Natural killer cell (primary cell): Measurements from ENCODE around the gene TFCP2L1. TPM values are rescaled to one million over a fixed set of nuclear protein-coding genes. Genes with fewer than 3 reads are reported as not detected.
"Not testable (repeated sequence)": the region's sequence is repeated elsewhere in the genome, so short reads cannot be mapped to it uniquely, and the experiment has no call there.

ENCODE experiments used
- ATAC-seq, 3 donors: fragments of 150-1000 bp in 2 of 3; fragments of 200-7000 bp in 1 of 3; cut with Tn5 transposase; 1 replicate in 1 of 3; 2 replicates in 2 of 3; pipeline ENCODE4 v1.10.0; 2021; ENCODE audit warnings: mild to moderate bottlenecking in 2 of 3, moderate library complexity in 2 of 3
- DNase-seq, 2 donors: peaks; one replicate each; pipeline versions ENCODE4 v3.0.0 to v3.0.0-alpha.2; 2013 to 2021; ENCODE audit warnings: mixed read lengths in 1 of 2
- H3K27ac ChIP-seq: one replicate; pipeline ENCODE4 v1.5.1; 2013; ENCODE audit warnings: mild to moderate bottlenecking, low read length
- H3K27me3 ChIP-seq: one replicate; pipeline ENCODE4 v1.6.1; 2013; ENCODE audit warnings: low read length; ENCODE audit not compliant: control insufficient read depth, insufficient read depth
- H3K36me3 ChIP-seq: one replicate; pipeline ENCODE4 v1.6.1; 2013; ENCODE audit warnings: low read length; ENCODE audit not compliant: control insufficient read depth, insufficient read depth
- H3K4me1 ChIP-seq: one replicate; pipeline ENCODE4 v1.6.1; 2013; ENCODE audit warnings: low read length; ENCODE audit not compliant: control insufficient read depth, insufficient read depth
- H3K4me3 ChIP-seq: one replicate; pipeline ENCODE4 v1.5.1; 2013; ENCODE audit warnings: low read length
- H3K9me3 ChIP-seq: one replicate; pipeline ENCODE4 v1.6.1; 2013; ENCODE audit warnings: low read length; ENCODE audit not compliant: control insufficient read depth, insufficient read depth
- H3K27ac Mint-ChIP-seq, 2 donors: one replicate each; pipeline ENCODE4 v1.8.0; 2022; ENCODE audit warnings: mild to moderate bottlenecking in 2 of 2, mixed read lengths in 2 of 2, moderate library complexity in 1 of 2
- H3K27me3 Mint-ChIP-seq, 2 donors: one replicate each; pipeline ENCODE4 v1.8.0; 2022; ENCODE audit warnings: low read depth in 2 of 2, mixed read lengths in 2 of 2
- H3K36me3 Mint-ChIP-seq: one replicate; pipeline ENCODE4 v1.8.0; 2022; ENCODE audit warnings: mixed read lengths
- H3K4me1 Mint-ChIP-seq, 2 donors: one replicate each; pipeline ENCODE4 v1.8.0; 2022; ENCODE audit warnings: mixed read lengths in 2 of 2
- H3K4me3 Mint-ChIP-seq: one replicate; pipeline ENCODE4 v1.8.0; 2022; ENCODE audit warnings: mild to moderate bottlenecking, moderate library complexity, mixed read lengths
- H3K9me3 Mint-ChIP-seq, 2 donors: one replicate each; pipeline ENCODE4 v1.8.0; 2022; ENCODE audit warnings: mixed read lengths in 2 of 2
- CTCF ChIP-seq: fragments of 200-600 bp; IDR thresholded peaks from one replicate; pipeline ENCODE4 v1.8.0; 2022; ENCODE audit warnings: antibody characterized with exemption
- WGBS: methylation state at CpG from one replicate; pipeline ENCODE4 v1.1.7; 2013; ENCODE audit warnings: missing lambda C conversion rate; ENCODE audit not compliant: insufficient coverage; 5-methylcytosine and 5-hydroxymethylcytosine counted together
- intact Hi-C: fragments of 100-400 bp; cut with micrococcal nuclease; formaldehyde crosslinking; loops from one replicate; pipeline ENCODE4 v1.14.2; 2022
- total RNA-seq, 4 donors: library from RNA; stranded (reverse); fragments of 120-200 nt in 1 of 4; gene quantifications; one replicate each; pipeline versions ENCODE4 v1.2.3 to v1.2.4, GENCODE V29; 2013 to 2022

Gene TFCP2L1
- total RNA-seq, 3 donors from 2014 or later (not counting 1 experiment from before 2014, with no cell fraction given), result 0.72 to 1.8 (median 0.85) TPM

DNA sequence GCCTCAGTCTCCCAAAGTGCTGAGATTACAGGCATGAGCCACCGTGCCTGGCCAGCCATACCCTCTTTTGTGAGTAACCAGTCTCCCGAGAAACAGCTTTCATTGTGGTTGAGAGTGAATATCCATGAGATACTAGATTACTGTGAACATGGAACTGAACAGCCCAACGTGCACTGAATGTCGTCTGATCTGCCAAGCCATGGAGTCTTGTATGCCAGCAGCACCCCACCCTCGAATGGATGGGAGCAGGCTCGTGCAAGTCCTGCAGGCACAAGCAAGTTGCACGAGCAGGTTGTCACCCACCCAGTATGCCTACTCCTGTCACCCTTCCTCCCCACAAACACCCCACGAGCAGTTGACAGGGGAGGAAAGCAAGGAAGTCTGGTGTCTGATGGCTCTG lies 36.5 kb upstream of the TFCP2L1 start:
- H3K27ac Mint-ChIP-seq, result no peak overlapping the region
- WGBS, result 84% methylated on average over 8 of the region's 8 CpGs
- H3K27me3 Mint-ChIP-seq, result peaks cover 0 to 2% of the 10 kb centered on the region in 2 donors
- peaks cover 0 to 4% of the 10 kb centered on the region in 2 donors for H3K4me1 Mint-ChIP-seq
- no peaks in the 10 kb centered on the region for H3K36me3 ChIP-seq
- H3K4me3 Mint-ChIP-seq, result no peak overlapping the region
- no peaks in the 10 kb centered on the region for H3K9me3 ChIP-seq
- TF ChIP-seq CTCF, result no peak
- DNase-seq (no peak), ATAC-seq (no peak)
- no peaks in the 10 kb centered on the region for H3K9me3 Mint-ChIP-seq
- H3K27ac ChIP-seq, result no peak overlapping the region
- H3K4me3 ChIP-seq, result no peak overlapping the region
- H3K36me3 Mint-ChIP-seq, result no peaks in the 10 kb centered on the region
- H3K27me3 ChIP-seq, result no peaks in the 10 kb centered on the region
- intact Hi-C loops, result no loop called here
- no peaks in the 10 kb centered on the region for H3K4me1 ChIP-seq

DNA sequence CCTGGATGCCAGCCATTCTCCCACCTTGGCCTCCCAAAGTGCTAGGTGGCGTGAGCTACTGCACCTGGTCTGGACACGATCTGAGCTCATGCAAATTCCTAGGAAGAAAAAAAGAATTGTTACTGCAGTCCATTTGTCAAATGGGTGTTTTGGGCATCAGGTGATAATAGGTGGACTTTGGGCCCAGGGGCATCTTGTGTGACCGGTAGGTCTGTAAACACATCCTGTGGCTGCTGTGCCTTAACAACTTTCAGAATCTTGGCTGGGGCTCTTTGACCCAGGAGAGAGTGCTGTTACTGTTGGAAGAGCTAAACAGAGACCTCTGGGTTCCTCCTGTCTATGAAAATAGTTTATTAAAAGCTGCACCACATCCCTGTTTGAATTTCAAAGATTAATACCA lies 34.9 kb upstream of the TFCP2L1 start:
- no peak for DNase-seq
- H3K27ac Mint-ChIP-seq, result no peak overlapping the region
- Histone ChIP-seq H3K4me1 (no peaks in the 10 kb centered on the region), H3K9me3 (no peaks in the 10 kb centered on the region), H3K27ac (no peak overlapping the region), H3K4me3 (no peak overlapping the region), H3K27me3 (no peaks in the 10 kb centered on the region), H3K36me3 (no peaks in the 10 kb centered on the region)
- ATAC-seq, result no peak
- no peaks in the 10 kb centered on the region for H3K4me1 Mint-ChIP-seq
- H3K4me3 Mint-ChIP-seq, result no peak overlapping the region
- intact Hi-C loops, result no loop called here
- H3K36me3 Mint-ChIP-seq, result no peaks in the 10 kb centered on the region
- H3K27me3 Mint-ChIP-seq, result peaks cover 0 to 2% of the 10 kb centered on the region in 2 donors
- WGBS, result 84% methylated on average over 3 of the region's 3 CpGs
- TF ChIP-seq CTCF, result no peak
- no peaks in the 10 kb centered on the region for H3K9me3 Mint-ChIP-seq

GRCh38 chr2:121316986-121317385 lies 32.0 kb upstream of the TFCP2L1 start:
- H3K4me3 Mint-ChIP-seq, result no peak overlapping the region
- Histone ChIP-seq H3K27ac (no peak overlapping the region), H3K27me3 (no peaks in the 10 kb centered on the region), H3K4me1 (no peaks in the 10 kb centered on the region), H3K36me3 (no peaks in the 10 kb centered on the region), H3K4me3 (no peak overlapping the region), H3K9me3 (no peaks in the 10 kb centered on the region)
- TF ChIP-seq CTCF, result no peak
- WGBS, result 79% methylated on average over 7 of the region's 7 CpGs
- H3K27me3 Mint-ChIP-seq, result peaks cover 0 to 2% of the 10 kb centered on the region in 2 donors
- no peaks in the 10 kb centered on the region for H3K36me3 Mint-ChIP-seq
- intact Hi-C loops, result no loop called here
- H3K4me1 Mint-ChIP-seq, result no peaks in the 10 kb centered on the region
- DNase-seq (no peak), ATAC-seq (no peak)
- H3K27ac Mint-ChIP-seq, result no peak overlapping the region
- no peaks in the 10 kb centered on the region for H3K9me3 Mint-ChIP-seq

- H3K4me1 Mint-ChIP-seq, result peaks cover 19% of the 10 kb centered on the region in 2 donors
- H3K4me3 ChIP-seq, H3K9me3 Mint-ChIP-seq, ATAC-seq, DNase-seq, H3K36me3 Mint-ChIP-seq, intact Hi-C loops, H3K27ac Mint-ChIP-seq, H3K27me3 ChIP-seq, H3K27ac ChIP-seq, H3K36me3 ChIP-seq, H3K4me1 ChIP-seq, H3K9me3 ChIP-seq, H3K4me3 Mint-ChIP-seq, H3K27me3 Mint-ChIP-seq: not testable (repeated sequence)
- WGBS, result 93% methylated on average over 14 of the region's 15 CpGs
Observed at GRCh38 chr2:121313701-121314100, 28.7 kb upstream of the TFCP2L1 start.
